NCI-H1930 (cell line): Measurements from ENCODE around the gene APOL6.

Experiments used
- DNase-seq, 2 experiments: peaks; one replicate each; lab custom pipeline; 2025; lab: John Stamatoyannopoulos, UW

Gene APOL6

DNA sequence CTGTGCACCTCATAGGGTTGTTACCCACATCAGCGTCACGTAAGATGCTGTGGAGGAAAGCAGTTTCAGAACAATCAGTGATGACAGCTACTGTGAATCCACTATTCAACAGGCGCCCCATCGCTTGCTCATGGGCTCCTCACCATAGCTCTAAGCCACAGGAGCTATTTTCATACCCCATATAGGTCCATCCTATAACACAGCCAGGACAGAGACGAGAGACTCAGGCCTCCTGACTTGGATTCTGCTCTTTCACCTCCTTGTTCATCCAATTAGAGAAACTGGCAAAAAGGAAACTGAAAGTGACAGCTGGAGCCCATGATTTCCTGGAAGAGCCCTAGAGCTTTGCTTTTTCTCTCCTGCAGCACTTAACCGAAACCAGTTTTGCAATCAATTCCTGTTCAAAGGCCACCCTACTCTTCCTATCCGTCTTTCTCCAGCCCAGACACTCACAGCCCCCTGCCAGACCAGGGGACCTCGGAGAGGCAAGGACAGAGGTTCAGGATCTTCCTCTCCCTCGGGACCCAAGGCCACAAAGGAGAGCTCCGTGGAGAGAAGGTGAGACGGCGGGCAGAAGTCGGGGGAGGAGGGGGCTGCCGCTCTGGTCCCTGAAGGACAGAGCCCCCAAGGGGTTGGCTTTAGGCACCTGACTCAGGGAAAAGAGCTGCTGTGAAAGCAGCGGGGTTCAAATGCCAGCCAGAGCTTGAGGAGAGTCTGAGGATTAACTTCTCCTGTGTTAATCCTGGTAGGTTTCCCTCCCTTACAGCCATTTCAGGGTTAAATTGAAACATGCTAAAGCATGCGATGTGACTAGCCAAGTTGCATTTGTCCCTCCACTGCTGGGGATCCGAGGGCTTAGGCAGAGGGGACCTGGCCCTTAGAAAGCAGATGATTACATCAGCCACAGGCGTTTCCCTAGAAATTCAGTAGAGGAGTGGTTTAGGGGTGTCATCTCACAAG is at the start of gene APOL6:
Gene APOL6, plus strand, starts transcription at position 381 of the 960 bp plus-strand sequence. CDS start 7,980 bp downstream, outside the sequence.
- DNase-seq = no peak

GRCh38 chr22:35599364-35599763 is 48.9 kb upstream of the APOL6 start:
- no peak for DNase-seq

GRCh38 chr22:35600476-35600875 is 47.8 kb upstream of the APOL6 start:
- no peak for DNase-seq

DNA sequence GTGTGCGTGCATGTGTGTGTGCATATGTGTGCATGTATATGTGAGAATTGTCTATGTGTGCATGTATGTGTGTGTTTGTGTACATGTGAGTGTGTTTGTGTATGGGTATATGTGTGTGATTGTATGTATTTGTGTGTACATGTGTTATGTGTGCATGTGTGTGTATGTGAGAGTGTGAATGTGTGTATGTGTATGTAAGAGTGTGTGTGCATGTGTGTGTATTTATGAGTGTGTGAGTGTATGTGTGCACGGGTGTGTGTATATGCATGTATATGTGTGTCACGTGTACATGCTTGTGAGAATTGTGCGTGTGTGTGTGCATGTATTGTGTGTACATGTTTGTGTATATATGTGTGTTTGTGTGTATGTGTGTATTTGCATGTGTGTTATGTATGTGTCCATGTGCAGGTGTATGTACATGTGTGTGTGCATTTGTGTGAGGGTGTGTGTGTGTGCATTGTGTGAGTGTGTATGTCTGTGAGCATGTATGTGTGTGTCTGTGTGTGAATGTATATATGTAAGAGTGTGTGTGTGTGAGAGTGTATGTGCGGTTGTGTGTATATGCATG is 47.1 kb upstream of the APOL6 start:
- DNase-seq = no peak

DNA sequence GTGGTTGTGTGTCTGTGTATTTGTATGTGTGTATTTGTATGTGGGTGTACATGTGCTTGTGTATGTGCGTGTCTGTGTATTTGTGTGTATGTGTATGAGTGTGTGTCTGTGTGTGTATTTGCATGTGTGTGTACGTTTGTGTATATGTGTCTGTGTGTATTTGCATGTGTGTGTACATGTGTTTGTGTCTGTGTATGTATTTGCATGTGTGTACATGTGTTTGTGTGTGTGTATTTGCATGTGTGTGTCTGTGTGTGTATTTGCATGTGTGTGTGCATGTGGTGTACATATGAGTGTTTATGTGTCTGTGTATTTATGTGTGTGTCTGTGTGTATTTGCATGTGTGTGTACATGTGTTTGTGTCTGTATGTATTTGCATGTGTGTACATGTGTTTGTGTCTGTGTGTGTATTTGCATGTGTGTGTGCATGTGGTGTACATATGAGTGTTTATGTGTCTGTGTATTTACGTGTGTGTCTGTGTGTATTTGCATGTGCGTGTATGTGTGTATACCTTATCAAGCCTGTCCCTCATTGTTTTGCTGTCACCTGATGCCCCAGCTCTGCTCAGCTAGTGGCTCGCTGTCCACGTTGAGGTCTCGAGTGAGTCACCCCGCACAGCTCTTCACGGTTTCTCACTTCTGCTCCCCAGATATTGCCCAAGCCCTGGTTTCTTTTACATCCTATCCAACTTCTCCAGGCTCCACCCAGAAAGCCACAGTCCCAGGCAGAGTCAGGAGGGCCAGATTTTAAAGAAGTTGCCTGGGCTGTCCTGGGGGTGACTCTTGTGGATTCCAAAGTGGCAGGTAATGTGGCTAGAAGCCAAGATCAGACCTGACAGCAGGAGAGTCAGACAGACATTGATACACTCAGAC is 46.3 kb upstream of the APOL6 start:
- DNase-seq = no peak

DNA sequence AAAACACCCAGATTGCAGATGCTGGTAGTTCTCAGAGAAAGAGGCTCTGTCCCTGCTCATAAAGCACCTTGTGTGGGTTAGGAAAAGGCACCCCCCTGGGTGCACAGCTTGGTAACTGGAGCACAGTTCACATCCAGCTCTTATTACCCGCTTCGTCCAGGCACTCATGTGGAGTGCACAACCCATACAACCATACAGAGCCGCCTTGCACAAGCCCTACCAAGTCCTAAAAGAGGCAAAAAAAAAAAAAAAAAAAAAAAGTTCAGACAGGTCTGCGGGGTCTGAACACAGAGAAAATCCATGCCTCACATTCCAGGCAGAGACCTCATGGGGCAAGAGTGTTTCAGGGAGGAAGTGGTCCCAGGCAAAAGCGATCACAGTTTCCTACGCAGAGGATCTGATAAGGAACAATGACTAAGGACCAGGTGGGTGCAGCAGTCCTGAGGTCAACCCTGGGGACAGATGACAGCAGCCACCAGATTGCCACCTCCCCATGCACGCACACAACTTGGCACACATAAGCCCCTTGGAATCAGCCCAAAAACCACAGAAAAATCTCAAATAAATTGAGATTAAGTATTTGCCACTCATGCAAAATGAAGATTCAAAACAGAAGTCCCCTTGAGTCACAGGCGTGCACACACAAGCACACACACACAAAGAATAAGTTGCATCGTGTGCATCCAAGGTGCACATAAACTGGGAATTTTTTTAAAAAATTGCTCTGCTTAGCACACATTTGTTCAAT is 43.5 kb upstream of the APOL6 start:
- no peak for DNase-seq

GRCh38 chr22:35605369-35605680 is 42.9 kb upstream of the APOL6 start:
- no peak for DNase-seq

DNA sequence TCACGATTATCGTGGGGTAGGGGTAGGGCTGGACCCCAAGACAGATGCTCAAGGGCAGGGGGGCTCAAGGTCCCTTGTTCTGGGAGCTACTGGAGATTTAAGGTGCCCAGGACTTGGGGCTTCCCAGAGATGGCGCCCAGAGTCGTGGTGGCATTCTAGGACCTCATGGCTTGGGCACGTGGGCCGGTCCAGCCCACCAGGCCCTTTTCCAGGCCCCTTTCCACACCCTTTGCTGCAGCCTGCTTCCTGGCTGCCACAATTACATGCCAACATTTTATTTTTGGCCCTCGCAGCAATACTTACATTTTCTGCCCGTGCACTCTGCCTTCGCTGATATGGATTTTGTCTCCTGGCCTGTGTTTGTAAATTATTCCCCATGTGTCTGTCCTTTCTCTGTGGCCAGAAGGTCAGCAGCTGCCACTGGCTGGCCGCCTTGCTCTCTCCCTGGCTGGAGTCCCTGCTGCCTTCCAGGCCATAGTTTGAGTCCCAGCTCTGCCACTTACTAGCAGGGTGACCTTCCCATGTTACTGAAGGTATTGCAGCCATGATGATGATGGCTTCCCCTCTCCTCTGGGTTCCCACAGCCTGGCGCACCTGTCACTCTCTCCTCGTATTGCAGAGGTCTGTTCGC is 42.3 kb upstream of the APOL6 start:
- no peak for DNase-seq

DNA sequence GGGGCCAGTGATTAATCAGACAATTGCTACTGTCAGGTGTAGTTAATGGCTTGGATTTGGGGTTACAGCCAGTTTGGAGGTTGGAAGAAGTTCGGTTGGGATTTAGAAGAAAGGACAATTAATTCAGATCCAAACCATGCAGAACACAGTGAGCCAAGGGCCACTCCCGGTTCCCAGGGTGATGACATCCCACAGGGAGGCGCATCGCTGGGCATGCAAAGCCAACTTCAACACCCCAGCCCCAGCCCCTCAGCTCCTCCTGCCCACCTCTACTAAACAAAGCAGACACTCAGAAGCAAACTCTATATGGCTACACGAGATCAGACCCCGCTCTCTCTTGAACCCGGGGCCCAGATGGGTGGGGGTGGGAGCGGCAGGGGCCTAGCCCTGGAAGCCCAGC is 41.3 kb upstream of the APOL6 start:
- no peak for DNase-seq

DNA sequence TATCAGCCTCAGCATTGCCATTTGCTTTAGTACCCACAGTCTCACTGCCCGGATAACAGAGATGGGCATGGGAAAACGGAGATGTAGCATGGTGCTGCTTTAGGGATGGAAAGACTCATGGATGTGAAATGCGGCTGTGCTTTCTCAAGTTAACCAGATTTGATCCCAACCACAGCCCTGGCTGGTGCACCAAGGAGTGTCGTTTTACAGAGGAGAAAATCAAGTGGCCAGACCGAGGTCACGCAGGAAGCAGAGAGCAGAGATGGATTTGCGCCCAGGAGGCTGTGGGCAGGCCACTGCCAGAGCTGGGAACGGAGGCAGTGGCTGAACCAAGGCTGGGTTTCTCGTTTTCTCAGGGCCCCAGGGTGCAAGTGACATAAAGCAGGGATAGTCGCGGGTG is 40.2 kb upstream of the APOL6 start:
- no peak for DNase-seq

DNA sequence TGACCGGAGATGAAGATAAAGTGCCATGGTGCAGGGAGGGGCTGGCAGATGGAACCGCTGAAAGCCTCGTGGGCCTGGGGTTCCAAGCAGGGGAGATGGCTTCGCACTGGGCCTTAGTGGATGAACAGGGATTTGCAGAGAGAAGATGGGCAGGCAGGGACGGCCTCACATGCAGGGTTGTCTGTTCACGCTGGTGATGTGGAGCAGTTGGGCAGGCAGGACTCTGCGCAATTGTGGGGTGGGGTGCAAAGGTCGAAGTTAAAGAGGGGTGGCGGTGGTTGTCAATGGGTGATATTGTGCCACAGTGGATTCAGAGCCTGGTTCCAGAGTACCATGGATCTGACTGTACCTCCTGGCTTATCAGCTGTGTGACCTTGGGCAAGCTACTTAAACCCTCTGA is 39.0 kb upstream of the APOL6 start:
- no peak for DNase-seq

GRCh38 chr22:35609761-35610160 is 38.5 kb upstream of the APOL6 start:
- DNase-seq = no peak

DNA sequence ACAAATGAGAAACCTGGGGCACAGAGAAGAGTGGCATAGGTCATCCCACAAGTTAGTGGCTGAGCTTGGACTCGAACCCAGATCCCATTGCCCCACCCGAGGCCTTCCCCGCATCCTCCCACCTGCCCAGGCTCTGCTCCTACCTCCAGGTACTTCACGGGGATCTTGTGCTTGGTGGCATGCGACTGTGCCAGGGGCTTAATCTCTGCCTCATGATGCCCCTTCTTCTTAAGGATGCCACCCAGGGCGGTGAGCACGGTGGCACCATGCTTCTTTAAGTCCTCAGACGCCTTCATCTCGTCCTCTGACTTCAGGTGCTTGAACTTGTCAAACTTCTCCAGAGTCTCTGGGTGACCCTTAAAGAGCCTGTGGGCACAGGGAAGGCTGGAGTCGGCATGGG is 37.5 kb upstream of the APOL6 start:
- DNase-seq = no peak

DNA sequence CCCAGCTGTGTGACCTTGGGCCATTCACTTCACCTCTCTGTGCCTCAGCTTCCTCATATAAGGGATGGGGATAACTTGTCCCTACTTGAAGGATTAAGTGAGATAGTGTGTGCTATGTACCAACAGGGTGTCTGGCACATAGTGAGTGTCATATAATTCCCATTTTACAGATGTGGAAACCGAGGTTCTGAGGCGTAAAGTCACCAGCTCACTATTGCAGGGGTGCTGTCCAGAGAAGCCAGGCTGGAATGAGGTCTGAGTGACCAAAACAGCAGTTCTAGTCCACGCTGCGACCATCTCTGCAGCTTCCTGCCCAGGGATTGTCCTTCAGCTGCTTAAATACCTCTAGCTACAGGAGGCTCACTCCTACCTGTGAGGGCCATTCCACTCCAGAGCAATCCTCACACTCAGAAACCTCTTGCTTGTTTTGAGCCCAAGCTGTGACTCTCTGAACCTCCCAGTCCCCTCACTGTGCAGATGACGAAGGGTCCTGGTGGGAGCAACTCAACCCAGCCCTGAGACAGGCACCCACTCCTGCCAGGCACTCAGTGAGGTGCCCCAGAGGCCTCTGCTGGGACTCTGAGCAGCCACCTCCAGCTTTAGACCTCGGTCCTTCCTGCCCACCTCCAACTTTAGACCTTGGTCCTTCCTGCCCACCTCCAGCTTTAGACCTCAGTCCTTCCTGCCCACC is 36.9 kb upstream of the APOL6 start:
- DNase-seq = no peak

DNA sequence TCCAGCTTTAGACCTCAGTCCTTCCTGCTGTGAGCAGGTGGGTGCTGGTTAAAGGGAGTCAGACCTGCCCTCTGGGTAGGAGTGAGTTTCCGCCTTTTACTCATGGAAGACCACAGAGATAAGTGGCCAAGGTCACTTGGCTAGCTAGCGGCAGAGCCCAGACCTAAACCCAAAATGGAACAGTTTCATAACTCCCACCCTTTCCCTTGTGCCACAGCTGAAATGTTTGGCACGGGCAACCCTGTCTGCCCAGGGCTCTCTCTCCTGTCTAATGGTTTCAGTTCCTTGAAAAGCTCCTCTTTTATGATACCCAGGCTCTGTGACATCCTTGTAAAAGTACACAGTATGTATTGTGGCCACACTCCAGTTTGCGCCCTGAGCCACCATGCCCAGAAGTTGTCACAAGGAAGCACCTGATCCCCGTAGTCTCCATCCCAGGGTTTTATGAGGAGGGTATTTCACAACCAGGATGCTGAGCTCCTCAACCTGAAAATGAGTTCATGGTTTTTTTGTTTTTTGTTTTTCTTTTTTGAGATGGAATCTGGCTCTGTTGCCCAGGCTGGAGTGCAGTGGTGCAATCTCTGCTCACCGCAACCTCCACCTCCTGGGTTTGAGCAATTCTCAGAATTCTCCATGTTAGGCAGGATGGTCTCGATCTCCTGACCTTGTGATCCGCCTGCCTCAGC is 36.2 kb upstream of the APOL6 start:
- no peak for DNase-seq

DNA sequence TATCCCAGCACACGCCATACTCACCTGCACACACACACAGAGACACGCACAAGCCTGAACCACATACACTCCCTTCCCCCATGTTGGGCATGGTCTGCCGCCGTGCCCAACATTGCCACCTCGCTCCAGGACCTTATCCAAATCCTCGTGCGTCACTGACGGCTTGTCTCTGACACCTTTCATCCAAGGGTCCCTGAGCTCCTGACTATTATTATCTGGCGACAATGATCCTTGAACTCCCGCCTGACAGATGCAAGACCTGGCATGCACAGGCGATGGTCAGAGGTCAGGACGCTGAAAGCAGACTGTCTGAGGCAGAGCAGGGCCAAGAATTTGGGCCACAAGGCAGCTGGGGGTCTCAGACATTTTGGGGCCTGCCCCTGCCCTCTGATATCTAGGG is 35.3 kb upstream of the APOL6 start:
- no peak for DNase-seq

GRCh38 chr22:35614404-35614803 is 33.8 kb upstream of the APOL6 start:
- DNase-seq = no peak

- DNase-seq = no peak
Observed at GRCh38 chr22:35615156-35615555, 33.1 kb upstream of the APOL6 start.

GRCh38 chr22:35616043-35616442 is 32.2 kb upstream of the APOL6 start:
- DNase-seq = no peak

- DNase-seq = no peak
Observed at GRCh38 chr22:35617137-35617755, 31.0 kb upstream of the APOL6 start, which contains the start of gene MB. TSS of gene MB (minus strand) at chr22:35617329. CDS start at chr22:35617257, 72 bp downstream.
